Fibroblast of lung (primary cell): Measurements from ENCODE around the gene TMOD4.

Source experiments
- CTCF ChIP-seq, 2 donors: IDR thresholded peaks in 1 of 2; conservative IDR thresholded peaks in 1 of 2; 1 replicate in 1 of 2; 2 replicates in 1 of 2; pipeline ENCODE4 v1.5.1; 2011 to 2012; ENCODE audit warnings: low read length in 2 of 2, control low read depth in 1 of 2, inconsistent platforms in 1 of 2, low read depth in 1 of 2, mild to moderate bottlenecking in 1 of 2
- EZH2 ChIP-seq: IDR thresholded peaks from 2 replicates; pipeline ENCODE4 v1.5.1; 2012; ENCODE audit warnings: low read length, control low read depth, mild to moderate bottlenecking; ENCODE audit errors: missing control alignments

- TF ChIP-seq EZH2 (no peak), CTCF (conservative IDR thresholded peaks at IDR 0.05 in 1 of 2, IDR thresholded peaks at IDR 0.05 in 1 of 2; ENCODE audit: low read depth in 1 of 2, low read length in 2 of 2) (no peak)
These were observed 17.5 kb downstream of the TMOD4 start for GRCh38 chr1:151158326-151158725.
